CD4-positive, alpha-beta T cell treated with Interferon gamma for 1 hour (primary cell): ENCODE data around the gene PRRX1.

Experiments used
- DNase-seq: peaks from one replicate; pipeline ENCODE4 v3.0.0-alpha.2; 2020

PRRX1 gene

GRCh38 chr1:170664093-170664827 is at the start of gene PRRX1:
PRRX1 (plus strand) TSS chr1:170664131; CDS start chr1:170664219, 88 bp downstream.
- DNase-seq, result no peak

GRCh38 chr1:170617591-170618330 is 46.2 kb upstream of the PRRX1 start:
- DNase-seq, result no peak

GRCh38 chr1:170618421-170618820 is 45.5 kb upstream of the PRRX1 start:
- no peak for DNase-seq

- no peak for DNase-seq
Observed at GRCh38 chr1:170619241-170620028, 44.5 kb upstream of the PRRX1 start.

GRCh38 chr1:170620164-170620563 is 43.8 kb upstream of the PRRX1 start:
- no peak for DNase-seq

- no peak for DNase-seq
Observed at GRCh38 chr1:170623171-170623570, 40.8 kb upstream of the PRRX1 start.

GRCh38 chr1:170624146-170624545 is 39.8 kb upstream of the PRRX1 start:
- DNase-seq, result no peak

GRCh38 chr1:170630977-170631376 is 33.0 kb upstream of the PRRX1 start:
- DNase-seq, result no peak

- DNase-seq, result no peak
Observed at GRCh38 chr1:170634293-170634692, 29.6 kb upstream of the PRRX1 start.

- DNase-seq, result no peak
Observed at GRCh38 chr1:170634824-170635410, 29.0 kb upstream of the PRRX1 start.

GRCh38 chr1:170640581-170640980 is 23.4 kb upstream of the PRRX1 start:
- no peak for DNase-seq

- DNase-seq, result no peak
Observed at GRCh38 chr1:170657275-170657853, 6.6 kb upstream of the PRRX1 start.

- DNase-seq, result no peak
Observed at GRCh38 chr1:170659399-170660035, 4.4 kb upstream of the PRRX1 start.

- DNase-seq, result no peak
Observed at GRCh38 chr1:170660281-170660713, 3.6 kb upstream of the PRRX1 start.

- DNase-seq, result no peak
Observed at GRCh38 chr1:170660871-170661645, 2.9 kb upstream of the PRRX1 start.

- no peak for DNase-seq
Observed at GRCh38 chr1:170661646-170662411, 2.1 kb upstream of the PRRX1 start.

- no peak for DNase-seq
Observed at GRCh38 chr1:170662561-170663403, 1.1 kb upstream of the PRRX1 start.

GRCh38 chr1:170663404-170664092 is 383 bp upstream of the PRRX1 start:
- DNase-seq, result no peak
